ENCODE data around the gene CFAP77.
"Not testable (repeated sequence)": the region's sequence is repeated elsewhere in the genome, so short reads cannot be mapped to it uniquely, and the experiment has no call there.

The CFAP77 gene

DNA sequence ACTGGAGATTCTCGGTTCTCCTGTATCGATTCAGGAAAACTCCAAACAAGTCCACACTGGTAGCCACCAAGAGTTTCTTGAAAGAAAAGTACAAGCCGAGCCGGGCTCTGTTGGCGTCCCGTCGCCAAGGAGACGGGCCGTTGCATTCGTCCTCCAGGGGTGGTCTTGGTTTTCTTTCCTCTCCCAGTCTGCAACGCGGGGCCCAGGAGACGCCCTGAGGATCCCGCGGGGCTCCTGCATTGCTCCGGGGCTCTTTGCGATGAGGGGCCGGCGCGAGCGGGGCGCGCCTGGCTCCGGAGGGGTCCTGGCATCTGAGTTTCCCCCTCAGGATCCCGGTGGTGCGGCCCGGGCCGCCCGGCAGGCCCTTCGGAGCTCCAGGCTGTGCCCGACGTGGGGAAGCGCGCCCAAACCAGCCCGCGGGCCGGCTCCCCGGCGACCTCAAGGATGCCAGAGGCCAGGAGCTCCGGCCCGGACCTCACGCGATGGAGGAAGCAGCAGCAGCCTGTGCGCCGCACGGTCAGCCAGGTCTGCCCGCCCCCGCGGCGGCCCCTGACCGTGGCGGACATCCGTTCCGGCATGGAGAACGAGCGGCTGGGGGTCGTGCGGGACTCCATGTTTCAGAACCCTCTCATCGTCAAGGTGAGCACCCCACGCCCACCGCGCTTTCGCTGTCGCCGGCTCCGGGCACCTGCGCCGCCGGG is at the start of gene CFAP77:
Gene CFAP77, plus strand, starts transcription at position 384 of the 701 bp plus-strand sequence. Its CDS starts 61 bp downstream, at position 445.
- DNase-seq (ENCODE audit: low read depth) = no peak

DNA sequence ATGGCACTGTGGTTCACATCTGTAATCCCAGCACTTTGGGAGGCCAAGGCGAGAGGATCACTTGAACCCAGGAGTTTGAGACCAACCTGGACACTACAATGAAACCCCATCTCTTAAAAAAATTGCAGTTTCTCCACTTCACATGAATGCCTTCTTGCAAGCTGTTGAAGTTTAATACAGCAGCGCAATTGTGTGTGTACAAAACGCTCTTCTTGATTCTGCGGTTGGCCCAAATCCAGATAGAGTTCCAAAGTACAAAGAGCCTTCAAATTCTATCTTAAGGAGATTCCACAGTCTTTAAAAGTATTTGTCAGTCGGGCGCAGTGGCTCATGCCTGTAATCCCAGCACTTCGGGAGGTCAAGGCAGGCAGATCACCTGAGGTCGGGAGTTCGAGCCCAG is 45.9 kb upstream of the CFAP77 start:
- no peak for DNase-seq (ENCODE audit: low read depth)

DNA sequence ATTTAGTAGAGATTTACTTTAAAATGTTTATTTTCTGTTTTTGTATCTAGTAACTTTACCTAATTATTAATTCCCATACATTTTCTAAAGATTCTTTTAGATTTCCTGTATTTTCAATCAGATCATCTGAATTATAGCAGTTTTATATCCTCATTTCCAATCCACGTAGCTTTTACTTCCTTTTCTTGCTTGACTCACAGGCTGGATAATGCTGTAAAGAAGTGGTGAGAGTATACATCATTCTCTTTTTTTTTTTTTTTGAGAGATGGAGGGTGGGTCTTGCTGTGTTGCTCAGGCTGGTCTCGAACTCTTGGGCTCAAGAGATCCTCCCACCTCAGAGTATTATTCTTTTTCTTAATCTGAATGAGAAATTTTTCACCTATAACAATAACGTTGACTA is 44.0 kb upstream of the CFAP77 start:
- DNase-seq (ENCODE audit: low read depth) = no peak

DNA sequence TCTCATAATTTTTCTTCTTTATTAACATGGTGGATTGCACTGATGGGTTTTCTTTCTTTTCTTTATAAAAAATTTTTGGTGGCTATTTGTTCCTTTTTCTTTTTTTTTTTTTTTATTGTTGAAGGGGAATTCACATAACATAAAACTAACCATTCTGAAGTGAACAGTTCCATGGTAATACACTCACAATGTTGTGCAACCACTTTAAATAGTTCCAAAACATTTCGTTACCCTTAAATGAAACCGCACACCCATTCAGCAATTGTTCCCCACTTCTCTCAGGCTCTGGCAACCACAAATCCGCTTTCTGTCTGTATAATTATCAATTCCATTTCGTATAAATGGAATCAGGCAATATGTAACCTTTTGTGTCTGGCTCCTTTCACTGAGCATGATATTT is 43.5 kb upstream of the CFAP77 start:
- no peak for DNase-seq (ENCODE audit: low read depth)

DNA sequence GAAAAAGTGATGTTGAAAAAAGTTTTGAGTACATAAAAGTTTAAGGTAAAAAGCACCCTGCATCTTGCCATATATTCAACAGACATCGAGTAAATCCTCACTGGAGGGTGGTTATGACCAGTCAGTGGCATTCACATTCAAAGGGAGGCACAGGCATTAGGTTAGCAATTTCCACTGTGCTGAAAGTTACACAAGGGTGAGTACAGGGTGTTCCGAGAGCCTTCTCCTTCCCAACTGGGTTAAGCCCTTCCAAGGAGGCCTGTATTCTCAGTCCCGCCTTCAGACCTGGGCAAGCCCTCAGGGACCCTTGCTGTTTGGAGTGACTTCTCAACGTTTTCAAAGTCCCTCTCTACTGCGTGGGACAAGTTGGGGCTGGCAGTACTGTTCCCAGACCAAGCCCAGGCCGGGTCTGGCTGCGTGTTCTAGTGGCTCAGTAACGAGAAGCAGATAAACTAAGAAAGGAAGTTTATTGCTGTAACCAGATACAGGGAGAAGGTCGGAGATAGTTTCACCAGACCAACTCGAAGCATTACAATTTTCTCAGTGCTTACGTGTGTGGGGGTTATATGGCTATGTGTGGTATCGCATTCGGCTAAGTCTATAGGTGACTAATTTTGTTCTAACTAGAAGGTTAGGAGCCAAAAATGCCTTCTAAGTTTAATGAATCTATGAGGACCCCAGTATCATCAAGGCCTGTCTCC is 42.2 kb upstream of the CFAP77 start:
- no peak for DNase-seq (ENCODE audit: low read depth)

DNA sequence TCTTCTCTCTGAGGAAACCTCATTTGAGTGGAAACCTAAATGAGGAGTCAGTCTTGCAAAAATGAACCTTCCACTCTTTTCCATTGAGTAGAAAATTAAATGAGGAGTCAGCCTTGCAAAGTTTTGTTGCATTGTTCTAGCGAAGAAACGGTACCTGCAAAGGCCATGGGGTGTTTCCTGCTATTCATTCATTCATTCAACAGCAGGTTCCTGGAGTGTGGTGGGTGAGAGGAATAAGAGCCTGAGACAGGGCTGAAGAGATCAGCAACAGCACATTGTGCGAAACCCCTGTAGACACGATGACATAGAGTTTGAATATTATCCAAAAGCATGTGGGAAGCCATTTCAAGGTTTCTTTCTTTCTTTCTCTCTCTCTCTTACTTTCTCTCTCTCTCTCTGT is 40.6 kb upstream of the CFAP77 start:
- no peak for DNase-seq (ENCODE audit: low read depth)

DNA sequence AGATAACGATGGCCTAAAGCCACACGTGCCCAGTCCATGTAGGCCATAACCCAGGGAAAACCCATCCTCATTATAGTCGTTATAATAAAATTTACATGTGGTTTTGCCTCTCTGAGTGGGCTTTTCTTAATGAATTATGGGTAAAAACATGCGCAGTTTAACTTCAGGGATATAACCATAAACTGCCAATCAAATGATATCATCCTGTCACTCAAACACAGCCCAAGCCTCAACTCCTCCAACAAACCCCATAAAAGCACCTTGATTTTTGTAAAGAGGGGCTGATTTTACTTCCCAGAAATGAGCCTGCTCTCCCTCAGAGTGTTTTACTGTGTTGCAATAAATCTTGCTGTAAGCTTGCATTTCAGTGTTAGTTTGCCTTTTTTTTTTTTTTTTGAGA is 39.4 kb upstream of the CFAP77 start:
- no peak for DNase-seq (ENCODE audit: low read depth)

DNA sequence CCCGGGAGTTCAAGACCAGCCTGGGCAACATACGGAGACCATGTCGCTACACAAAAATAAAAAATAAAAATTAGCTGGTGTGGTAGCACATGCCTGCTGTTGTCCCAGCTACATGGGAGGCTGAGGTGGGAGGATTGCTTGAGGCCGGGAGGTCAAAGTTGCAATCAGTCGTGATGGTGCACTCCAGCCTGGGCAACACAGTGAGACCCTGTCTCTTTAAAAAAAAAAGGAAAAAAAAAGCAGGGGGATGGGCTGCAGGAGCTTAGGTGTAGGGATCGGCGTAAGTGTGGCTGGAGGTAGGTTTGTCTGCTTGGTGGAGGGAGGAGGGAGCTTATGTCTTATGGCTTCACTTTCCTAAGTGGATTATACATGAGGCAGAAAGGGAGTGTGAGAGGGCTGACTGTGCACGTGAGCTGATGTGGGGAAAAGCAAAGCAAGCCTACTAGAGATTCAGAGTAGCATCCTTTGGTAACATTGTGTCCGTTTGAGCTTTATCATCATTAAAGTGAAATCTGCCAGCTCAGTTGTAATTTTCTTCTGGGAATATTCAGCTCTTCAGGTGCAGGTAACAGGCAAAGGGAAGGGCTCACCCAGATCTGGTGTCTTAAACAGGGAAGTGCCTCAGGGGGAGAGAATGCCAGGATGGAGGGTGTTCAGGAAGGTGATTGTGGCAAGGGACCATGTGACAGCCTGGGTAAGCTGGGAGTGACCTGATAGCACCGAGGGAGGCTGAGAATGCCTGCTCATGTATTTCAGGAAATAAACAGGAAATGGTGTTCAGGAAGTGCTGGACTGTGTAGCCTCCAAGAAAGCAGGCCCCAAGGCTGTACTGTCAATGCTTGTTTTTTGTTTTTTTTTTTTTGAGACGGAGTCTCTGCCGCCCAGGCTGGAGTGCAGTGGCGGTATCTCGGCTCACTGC is 37.6 kb upstream of the CFAP77 start:
- DNase-seq (ENCODE audit: low read depth) = no peak

DNA sequence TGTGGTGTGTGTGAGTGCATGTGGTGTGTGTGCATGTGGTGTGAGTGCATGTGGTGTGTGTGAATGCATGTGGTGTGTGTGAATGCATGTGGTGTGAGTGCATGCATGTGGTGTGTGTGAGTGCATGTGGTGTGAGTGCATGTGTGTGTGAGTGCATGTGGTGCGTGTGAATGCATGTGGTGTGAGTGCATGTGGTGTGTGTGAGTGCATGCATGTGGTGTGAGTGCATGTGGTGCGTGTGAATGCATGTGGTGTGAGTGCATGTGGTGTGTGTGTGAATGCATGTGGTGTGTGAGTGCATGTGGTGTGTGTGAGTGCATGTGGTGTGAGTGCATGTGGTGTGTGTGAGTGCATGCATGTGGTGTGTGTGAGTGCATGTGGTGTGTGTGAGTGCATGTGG is 32.2 kb upstream of the CFAP77 start:
- DNase-seq (ENCODE audit: low read depth) = not testable (repeated sequence)

DNA sequence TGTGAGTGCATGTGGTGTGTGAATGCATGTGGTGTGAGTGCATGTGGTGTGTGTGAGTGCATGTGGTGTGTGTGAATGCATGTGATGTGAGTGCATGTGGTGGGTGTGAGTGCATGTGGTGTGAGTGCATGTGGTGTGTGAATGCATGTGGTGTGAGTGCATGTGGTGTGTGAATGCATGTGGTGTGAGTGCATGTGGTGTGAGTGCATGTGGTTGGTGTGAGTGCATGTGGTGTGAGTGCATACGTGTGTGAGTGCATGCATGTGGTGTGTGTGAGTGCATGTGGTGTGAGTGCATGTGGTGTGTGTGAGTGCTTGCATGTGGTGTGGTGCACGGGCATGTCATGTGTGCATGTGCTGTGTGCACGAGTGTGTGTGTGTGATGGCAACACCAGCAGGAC is 31.6 kb upstream of the CFAP77 start:
- not testable (repeated sequence) for DNase-seq (ENCODE audit: low read depth)

DNA sequence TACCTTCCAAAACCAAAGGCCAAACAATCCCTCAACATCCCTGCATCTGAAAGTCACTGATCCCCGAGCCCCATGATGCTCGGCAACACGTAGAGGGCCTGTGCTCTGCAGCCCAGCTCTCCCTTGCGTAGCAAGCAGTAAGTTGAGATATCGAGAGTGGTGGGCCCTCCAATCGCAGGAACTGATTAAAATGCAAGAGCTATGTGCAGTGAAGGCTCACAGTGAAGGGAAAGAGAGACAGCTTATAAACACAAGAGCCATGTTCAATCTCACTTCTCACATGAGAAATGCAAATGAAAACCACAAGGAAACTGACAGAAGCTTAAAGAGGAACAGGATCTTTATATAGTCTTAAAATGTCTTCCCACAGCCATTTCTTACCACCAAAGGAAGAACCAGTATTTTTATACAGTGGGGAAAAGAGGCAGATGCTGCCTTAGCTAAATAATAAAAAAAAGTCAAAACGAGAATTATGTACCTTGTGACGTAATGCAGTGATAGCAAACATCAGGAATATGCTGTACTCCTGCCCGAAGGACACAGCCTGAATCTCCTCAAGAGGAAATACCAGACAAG is 28.0 kb upstream of the CFAP77 start:
- DNase-seq (ENCODE audit: low read depth) = no peak

DNA sequence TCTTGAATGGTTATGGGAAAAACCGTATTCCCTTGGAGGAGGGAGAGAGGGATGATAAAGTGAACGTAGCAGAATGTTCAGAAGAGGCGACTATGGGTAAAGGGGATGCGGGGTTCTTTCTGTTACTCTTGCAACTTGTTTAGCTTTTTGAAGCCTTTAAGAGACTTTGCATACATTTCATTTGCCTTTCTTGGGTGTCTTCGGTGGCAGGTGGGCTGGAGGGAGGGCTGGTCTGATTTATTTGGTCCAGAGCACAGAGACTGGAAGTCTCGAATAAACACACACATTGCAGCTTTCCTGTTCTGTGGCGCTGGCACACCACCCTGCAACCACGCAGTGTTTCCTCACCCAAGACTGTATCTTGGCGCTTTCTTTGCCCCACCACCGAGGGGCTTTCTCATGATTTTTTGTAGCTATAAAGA is 26.5 kb upstream of the CFAP77 start:
- DNase-seq (ENCODE audit: low read depth) = no peak

DNA sequence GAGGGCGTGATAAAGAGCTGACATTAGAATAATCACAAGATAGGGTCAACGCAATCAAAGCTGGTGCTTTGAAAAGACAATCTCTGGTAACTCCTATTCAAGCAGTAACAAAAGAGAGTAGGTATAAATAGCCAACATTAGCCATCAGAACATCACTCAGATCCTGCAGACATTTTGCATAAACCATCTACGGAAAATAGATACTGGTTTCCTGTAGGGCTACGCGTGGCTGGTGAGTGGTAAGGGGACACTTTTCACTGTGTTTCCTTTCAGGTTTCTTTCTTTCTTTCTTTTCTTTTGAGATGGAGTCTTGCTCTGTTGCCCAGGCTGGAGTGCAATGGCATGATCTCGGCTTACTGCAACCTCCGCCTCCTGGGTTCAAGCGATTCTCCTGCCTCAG is 25.6 kb upstream of the CFAP77 start:
- DNase-seq (ENCODE audit: low read depth) = no peak

DNA sequence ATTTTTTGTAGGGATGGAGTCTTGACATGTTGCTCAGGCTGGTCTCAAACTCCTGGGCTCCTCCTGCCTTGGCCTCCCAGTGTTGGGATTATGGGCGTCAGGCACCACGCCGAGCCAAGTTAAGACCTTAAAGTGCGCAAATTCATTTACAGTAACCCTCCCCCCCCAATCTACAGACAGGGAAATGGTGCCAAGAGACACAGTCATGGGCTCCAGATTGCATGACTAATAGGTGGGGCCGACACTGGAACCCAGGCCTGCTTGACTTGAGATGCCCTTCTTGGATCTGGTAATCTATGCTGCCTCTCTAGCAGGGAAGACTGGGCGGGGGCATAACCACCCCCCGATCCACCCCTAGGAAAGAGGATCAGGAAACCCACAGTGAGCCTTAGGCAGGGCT is 22.9 kb upstream of the CFAP77 start:
- no peak for DNase-seq (ENCODE audit: low read depth)

DNA sequence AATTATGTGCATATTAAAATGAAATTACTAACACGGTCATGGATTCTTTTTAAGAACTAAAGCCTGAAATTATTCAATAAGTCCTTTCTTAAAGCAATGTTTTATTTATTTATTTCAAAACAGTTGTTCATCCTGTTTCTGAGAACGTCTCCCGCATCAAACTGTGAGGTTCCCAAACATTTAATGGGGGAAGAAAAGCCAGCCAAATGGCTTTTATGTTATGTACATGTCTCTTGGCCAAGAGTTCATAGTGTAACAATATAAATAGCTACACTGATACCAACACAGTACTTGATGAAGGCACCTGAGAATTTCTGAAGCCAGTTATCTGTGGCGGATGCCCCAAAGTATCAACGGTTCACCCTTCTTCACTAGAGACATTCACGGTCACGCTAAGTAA is 19.0 kb upstream of the CFAP77 start:
- DNase-seq (ENCODE audit: low read depth) = no peak

DNA sequence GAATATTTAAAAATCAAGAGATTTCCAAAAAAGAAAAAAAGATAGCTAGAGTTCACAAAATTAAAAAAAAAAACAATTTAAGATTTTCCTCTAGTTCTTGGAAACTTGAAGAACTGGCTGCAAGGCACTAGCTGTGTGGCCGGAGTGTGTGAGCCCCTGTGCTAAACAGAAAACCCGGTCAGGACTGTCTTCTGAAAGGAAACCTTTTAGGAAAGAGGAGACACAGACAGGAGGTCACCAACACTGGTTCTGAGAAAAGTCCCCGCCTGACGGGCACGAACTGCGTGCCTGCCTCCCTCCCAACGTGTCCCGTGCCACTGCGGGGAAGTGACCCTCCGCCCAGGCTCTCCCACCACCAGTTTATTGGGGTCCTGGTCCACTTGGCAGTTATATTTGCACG is 18.6 kb upstream of the CFAP77 start:
- no peak for DNase-seq (ENCODE audit: low read depth)

DNA sequence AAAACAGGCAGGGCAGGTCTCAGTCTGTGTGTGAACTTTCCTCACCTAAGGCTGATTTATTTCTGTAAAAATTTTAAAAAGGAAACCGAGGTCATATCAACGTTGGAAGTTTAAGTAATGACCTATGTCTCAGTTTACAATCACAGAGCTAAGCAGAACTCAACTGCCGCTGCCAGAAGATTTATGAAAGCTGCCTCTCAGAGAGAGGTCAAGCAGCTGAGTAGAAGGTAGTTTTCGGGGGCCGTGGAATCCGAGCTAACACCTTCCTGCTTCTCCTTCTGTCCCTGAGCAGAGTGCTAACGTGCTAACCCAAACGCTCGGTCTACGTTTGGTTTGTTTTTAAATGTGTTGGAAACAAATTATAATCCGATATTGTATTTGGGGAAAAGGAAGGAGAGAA is 14.5 kb upstream of the CFAP77 start:
- no peak for DNase-seq (ENCODE audit: low read depth)

DNA sequence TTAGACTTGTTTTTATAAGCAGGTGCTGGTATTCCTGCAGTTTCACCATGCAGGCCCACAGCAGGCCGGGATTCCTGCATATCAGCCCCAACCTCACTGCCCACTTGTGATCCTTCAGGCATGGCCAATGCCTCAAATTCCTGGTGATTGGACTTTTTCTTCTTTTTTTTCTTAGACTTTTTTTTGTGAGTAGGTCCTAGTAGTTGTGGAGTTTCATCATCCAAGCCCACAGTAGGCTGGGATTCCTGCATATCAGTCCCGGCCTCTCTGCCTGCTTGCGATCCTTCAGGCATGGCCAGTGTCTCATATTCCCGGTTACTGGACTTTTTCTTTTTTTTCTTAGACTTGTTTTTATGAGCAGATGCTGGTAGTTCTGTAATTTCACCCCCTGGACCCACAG is 8.2 kb upstream of the CFAP77 start:
- DNase-seq (ENCODE audit: low read depth) = no peak

DNA sequence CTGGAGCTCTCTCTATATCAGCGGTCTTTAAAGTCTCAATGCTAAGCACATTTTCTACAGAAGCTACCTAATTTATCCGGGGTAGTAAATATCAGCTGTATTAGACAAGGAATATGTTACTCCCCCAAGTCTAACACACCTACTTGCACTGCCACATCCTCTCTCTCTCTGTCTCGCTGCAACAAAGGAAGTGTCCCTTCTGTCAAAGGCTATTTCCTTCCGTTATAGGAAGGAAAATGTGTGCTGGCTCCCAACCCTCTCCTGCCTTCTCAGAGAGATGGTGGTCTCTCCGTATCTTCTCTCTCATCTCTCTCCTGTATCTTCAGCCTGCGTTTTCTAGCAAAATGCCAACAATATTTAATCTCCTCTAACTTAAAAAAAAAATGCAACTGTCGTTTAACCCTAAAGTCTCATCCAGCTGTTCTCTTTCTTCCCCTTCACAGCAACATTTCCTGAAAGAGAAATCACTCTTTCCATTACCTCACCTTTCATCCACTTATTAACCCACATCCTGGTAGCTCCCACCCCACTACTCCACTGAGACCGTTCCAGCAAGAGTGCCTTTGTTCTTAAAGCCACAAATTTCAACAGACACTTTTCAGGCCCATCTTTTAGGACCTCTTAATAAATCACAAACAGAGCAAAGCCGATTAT is 5.7 kb upstream of the CFAP77 start:
- no peak for DNase-seq (ENCODE audit: low read depth)

DNA sequence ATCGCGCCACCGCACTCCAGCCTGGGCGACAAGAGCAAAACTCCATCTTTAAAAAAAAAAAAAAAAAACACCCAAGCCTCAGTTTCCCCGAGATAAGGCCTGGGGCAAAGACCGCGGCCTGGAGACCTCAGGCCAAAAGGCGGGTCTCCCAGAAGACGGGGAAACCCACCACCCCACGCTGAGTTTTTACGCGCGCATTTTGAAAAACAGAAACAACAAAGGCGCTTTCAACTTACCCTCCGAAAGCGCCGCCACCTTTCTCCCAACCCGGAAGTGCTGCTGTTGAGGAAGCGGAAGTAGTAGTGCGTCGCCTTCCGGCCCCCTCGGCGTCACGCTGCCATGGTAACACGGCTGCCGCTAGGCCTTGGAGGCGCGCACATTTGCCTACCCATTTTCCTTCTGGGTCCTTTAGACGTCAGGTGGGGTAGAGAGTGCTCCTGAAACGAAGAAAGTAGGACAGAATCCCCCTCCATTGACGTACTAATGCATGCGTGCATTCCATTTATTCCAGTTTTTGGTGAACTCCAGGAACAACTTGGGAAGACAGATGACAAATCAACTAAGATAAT is 3.4 kb upstream of the CFAP77 start, which contains the start of gene TTF1:
Gene TTF1, minus strand, starts transcription at position 287 of the 569 bp plus-strand sequence. CDS start 4,019 bp downstream, outside the sequence.
- DNase-seq (ENCODE audit: low read depth) = peak; percentile 92

DNA sequence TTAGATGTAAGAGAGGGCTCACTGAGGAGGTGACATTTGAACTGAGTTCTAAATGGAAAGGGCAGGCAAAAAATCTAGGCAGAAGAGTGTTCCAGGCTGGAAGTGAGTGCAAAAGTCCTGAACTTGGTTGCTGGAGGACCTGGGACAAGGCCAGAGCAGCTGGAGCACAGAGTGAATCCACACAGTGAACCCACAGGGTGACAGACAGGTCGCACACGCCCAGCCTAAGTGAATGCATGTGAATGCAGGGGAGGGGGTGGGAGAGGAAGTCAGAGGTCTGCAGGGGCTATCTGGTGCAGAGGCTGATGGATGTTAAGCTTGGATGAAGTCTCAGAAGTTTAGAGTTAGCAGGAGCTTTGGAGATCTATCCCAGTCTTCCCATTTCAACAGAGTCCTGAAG is 2.8 kb upstream of the CFAP77 start:
- no peak for DNase-seq (ENCODE audit: low read depth)
